ENCODE measurements around the gene MAP2K3.
"Not testable (repeated sequence)": the region's sequence is repeated elsewhere in the genome, so short reads cannot be mapped to it uniquely, and the experiment has no call there.

MAP2K3 gene

GRCh38 chr17:21328778-21329177 lies 44.3 kb downstream of the MAP2K3 start:
- not testable (repeated sequence) for DNase-seq (ENCODE audit: low spot score)

- DNase-seq (ENCODE audit: low spot score): no peak
Observed at GRCh38 chr17:21330436-21331160, 46.1 kb downstream of the MAP2K3 start.

GRCh38 chr17:21336541-21337294 lies 52.2 kb downstream of the MAP2K3 start:
- DNase-seq (ENCODE audit: low spot score): not testable (repeated sequence)

- not testable (repeated sequence) for DNase-seq (ENCODE audit: low spot score)
Observed at GRCh38 chr17:21337981-21338625, 53.6 kb downstream of the MAP2K3 start.

- no peak for DNase-seq (ENCODE audit: low spot score)
Observed at GRCh38 chr17:21339011-21339410, 54.5 kb downstream of the MAP2K3 start.

GRCh38 chr17:21339571-21339970 lies 55.1 kb downstream of the MAP2K3 start:
- DNase-seq (ENCODE audit: low spot score): not testable (repeated sequence)

GRCh38 chr17:21340407-21340806 lies 55.9 kb downstream of the MAP2K3 start:
- DNase-seq (ENCODE audit: low spot score): not testable (repeated sequence)

GRCh38 chr17:21341279-21341678 lies 56.8 kb downstream of the MAP2K3 start:
- not testable (repeated sequence) for DNase-seq (ENCODE audit: low spot score)

- DNase-seq (ENCODE audit: low spot score): not testable (repeated sequence)
Observed at GRCh38 chr17:21341925-21342540, 57.5 kb downstream of the MAP2K3 start.

- DNase-seq (ENCODE audit: low spot score): not testable (repeated sequence)
Observed at GRCh38 chr17:21343061-21343949, 58.8 kb downstream of the MAP2K3 start.

- not testable (repeated sequence) for DNase-seq (ENCODE audit: low spot score)
Observed at GRCh38 chr17:21344801-21345200, 60.3 kb downstream of the MAP2K3 start.

- no peak for DNase-seq (ENCODE audit: low spot score)
Observed at GRCh38 chr17:21345236-21345635, 60.7 kb downstream of the MAP2K3 start.

GRCh38 chr17:21346107-21346506 lies 61.6 kb downstream of the MAP2K3 start:
- not testable (repeated sequence) for DNase-seq (ENCODE audit: low spot score)

GRCh38 chr17:21346651-21347250 lies 62.2 kb downstream of the MAP2K3 start:
- not testable (repeated sequence) for DNase-seq (ENCODE audit: low spot score)

- DNase-seq (ENCODE audit: low spot score): not testable (repeated sequence)
Observed at GRCh38 chr17:21347660-21348059, 63.1 kb downstream of the MAP2K3 start.

- not testable (repeated sequence) for DNase-seq (ENCODE audit: low spot score)
Observed at GRCh38 chr17:21348081-21348925, 63.8 kb downstream of the MAP2K3 start.

GRCh38 chr17:21348926-21349261 lies 64.4 kb downstream of the MAP2K3 start:
- DNase-seq (ENCODE audit: low spot score): not testable (repeated sequence)

- not testable (repeated sequence) for DNase-seq (ENCODE audit: low spot score)
Observed at GRCh38 chr17:21349358-21350050, 65.0 kb downstream of the MAP2K3 start.

GRCh38 chr17:21350495-21350894 lies 66.0 kb downstream of the MAP2K3 start:
- DNase-seq (ENCODE audit: low spot score): not testable (repeated sequence)
